Measurements from ENCODE around the gene AUTS2. TPM values are rescaled to one million over a fixed set of nuclear protein-coding genes. Genes with fewer than 3 reads are reported as not detected.
A peak's percentile ranks its signal among the peaks of the same experiment; 100 is the strongest.

Gene AUTS2
- total and polyA plus RNA-seq, 9 of the 15 experiments (the other 6 are each of a cell fraction or from before 2014, with no cell fraction given) = 0.58 TPM; not detected in 8

DNA sequence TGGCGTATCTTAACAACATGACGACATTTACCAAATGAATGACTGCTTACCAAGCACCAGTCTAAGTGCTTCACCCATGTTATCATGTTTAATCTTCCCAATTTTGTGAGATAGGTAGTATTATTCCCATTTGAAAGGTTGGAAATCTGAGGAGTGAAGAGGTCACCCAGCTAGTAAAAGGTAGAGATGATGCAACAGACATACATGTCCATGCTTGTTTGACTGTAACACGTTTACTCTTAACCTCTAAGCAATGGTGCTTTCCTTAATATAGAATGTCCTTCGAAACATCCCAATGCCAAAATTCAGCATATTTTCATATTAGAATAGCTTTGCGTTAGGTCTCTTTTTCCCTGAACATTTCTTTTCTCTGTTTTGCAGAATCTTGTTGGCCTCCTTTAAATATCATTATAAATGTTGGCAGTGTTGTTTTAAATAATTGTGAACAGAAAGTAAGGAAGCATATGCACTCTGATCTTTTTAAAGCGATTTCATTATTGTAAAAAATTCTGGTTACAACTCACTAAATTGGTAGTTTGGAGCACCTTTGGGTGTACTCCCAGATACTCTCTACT is 722.8 kb downstream of the AUTS2 start:
- Histone ChIP-seq H3K79me2 (ENCODE audit: control insufficient read depth, insufficient read depth, low read length) (no peaks in the 10 kb centered on the region), H3K27ac (ENCODE audit: extremely low read depth, low read depth, low read length) (no peak overlapping the region), H2AFZ (ENCODE audit: low read depth, low read length) (no peak overlapping the region), H3K27me3 (ENCODE audit: control insufficient read depth in 2 of 2, insufficient read depth in 2 of 2, low read length in 2 of 2) (no peaks in the 10 kb centered on the region), H4K20me1 (replicated peaks; ENCODE audit: control insufficient read depth, insufficient read depth, low read length) (no peaks in the 10 kb centered on the region), H3K36me3 (ENCODE audit: control insufficient read depth, insufficient read depth, low read length) (no peaks in the 10 kb centered on the region), H3K9me3 (replicated peaks; ENCODE audit: control insufficient read depth, insufficient read depth, low read depth, low read length) (no peaks in the 10 kb centered on the region), H3K4me1 (replicated peaks in 1 of 2; ENCODE audit: control insufficient read depth in 2 of 2, insufficient read depth in 2 of 2, low read length in 2 of 2) (no peaks in the 10 kb centered on the region), H3K9ac (ENCODE audit: insufficient read depth in 1 of 2, low read depth in 2 of 2, low read length in 2 of 2) (no peak overlapping the region), H3K4me2 (ENCODE audit: insufficient read depth, low read length) (no peak overlapping the region), H3K9me1 (ENCODE audit: control insufficient read depth, insufficient read depth, low read length) (no peaks in the 10 kb centered on the region), H3K4me3 (no peak overlapping the region)
- DNase-seq (ENCODE audit: extremely low read depth in 1 of 4, low spot score in 3 of 4) (no peak), ATAC-seq (no peak), FAIRE-seq (no peak)
- intact Hi-C loops (cut with micrococcal nuclease) = no loop called here
- POLR2A ChIA-PET = no interaction called here
- CTCF ChIA-PET (ENCODE audit: low intra/inter-chr PET ratio) = no interaction called here
- in situ Hi-C loops (cut with MboI) = no loop called here
- under 1% methylated on average over 6 of the region's 6 CpGs for WGBS (ENCODE audit: insufficient coverage, low coverage, missing lambda C conversion rate)
- no TSS peak for BruUV-seq (replicated peaks)
- TF ChIP-seq TCFL5 (CRISPR knock-in tag; conservative IDR thresholded peaks at IDR 0.05) (no peak), ZNF830 (CRISPR knock-in tag; IDR thresholded peaks at IDR 0.05) (no peak), KHSRP (IDR thresholded peaks at IDR 0.05) (no peak), MEIS2 (IDR thresholded peaks at IDR 0.05; ENCODE audit: partially characterized antibody) (no peak), OTX1 (CRISPR knock-in tag; IDR thresholded peaks at IDR 0.05) (no peak), CHCHD3 (CRISPR knock-in tag; IDR thresholded peaks at IDR 0.05) (no peak), CEBPG (CRISPR knock-in tag; IDR thresholded peaks at IDR 0.05) (no peak), CEBPG (tag; conservative IDR thresholded peaks at IDR 0.05 in 1 of 2, IDR thresholded peaks at IDR 0.05 in 1 of 2) (peak; percentile 12 to 27; a peak in 1 of 4 replicates), ZNF589 (CRISPR knock-in tag; IDR thresholded peaks at IDR 0.05; ENCODE audit: low read depth) (no peak), HNRNPK (IDR thresholded peaks at IDR 0.05; ENCODE audit: low read depth, low read length, poor library complexity, severe bottlenecking) (no peak), EHMT2 (IDR thresholded peaks at IDR 0.05) (no peak)
- TF ChIP-seq, protein P1, sequence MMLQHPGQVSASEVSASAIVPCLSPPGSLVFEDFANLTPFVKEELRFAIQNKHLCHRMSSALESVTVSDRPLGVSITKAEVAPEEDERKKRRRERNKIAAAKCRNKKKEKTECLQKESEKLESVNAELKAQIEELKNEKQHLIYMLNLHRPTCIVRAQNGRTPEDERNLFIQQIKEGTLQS (IDR thresholded peaks at IDR 0.05) = peak; percentile 24; the same call in 1 of the 2 replicates
- TF ChIP-seq, protein P1 (CRISPR knock-in tag; conservative IDR thresholded peaks at IDR 0.05) = no peak
